ENCODE data around the gene ALS2CL.

Gene ALS2CL

DNA sequence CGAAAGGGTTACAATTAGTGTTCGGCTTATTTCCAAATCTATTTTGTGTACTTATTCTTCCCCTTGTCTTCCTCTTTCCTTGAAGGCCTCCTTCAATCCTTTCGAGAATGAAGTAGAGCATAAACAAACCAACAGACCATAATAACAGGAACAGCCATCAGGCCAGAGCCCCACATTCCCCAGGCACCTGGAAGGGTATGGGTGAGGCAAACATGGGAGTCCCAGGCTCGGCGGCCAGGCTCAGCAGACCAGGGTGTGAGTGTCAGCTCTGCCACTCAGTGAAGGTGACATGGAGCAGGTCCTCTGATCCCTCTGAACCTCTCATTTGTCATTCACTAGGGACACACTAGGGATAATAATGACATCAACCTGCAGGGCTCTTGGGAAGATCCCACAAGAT, 13.8 kb downstream of the ALS2CL start:
- DNase-seq (ENCODE audit: low read depth) = no peak

DNA sequence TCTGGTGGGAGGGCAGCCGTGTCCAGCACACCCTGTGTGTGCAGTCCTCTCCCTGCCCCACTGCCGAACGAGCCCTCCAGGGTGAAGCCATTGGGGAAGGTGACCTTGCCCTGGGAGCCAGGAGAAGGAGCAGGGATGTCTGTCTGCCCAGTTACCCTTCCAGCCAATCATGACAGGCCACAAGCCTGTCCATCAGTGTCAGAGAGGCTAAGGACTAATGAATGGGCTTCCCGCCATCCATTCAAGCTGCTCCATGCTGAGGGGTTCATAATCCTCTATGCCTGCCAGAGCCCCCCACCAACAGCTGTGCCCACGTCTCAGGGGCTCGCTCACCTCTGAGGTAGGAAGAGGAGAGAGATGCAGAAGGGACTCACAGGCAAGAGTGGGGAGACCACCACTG, 15.2 kb downstream of the ALS2CL start:
- no peak for DNase-seq (ENCODE audit: low read depth)

DNA sequence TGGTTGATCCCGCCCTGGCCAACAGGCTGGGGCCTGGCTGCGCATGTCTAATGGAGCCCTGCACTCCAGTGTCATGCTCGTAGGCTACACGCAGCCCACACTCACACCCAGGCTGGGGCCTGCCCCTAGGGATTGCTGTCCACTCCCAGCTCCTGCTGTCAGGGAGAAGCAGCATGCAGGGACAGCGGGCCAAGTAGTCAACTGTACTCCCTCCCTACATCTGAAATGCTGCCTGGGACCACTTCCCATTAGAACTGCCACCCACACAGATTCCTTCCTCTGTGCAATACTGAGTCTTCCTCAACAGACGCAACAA, 16.1 kb downstream of the ALS2CL start:
- DNase-seq (ENCODE audit: low read depth) = no peak

- DNase-seq (ENCODE audit: low read depth) = no peak
Measured at GRCh38 chr3:46676601-46677410, 16.7 kb downstream of the ALS2CL start.

DNA sequence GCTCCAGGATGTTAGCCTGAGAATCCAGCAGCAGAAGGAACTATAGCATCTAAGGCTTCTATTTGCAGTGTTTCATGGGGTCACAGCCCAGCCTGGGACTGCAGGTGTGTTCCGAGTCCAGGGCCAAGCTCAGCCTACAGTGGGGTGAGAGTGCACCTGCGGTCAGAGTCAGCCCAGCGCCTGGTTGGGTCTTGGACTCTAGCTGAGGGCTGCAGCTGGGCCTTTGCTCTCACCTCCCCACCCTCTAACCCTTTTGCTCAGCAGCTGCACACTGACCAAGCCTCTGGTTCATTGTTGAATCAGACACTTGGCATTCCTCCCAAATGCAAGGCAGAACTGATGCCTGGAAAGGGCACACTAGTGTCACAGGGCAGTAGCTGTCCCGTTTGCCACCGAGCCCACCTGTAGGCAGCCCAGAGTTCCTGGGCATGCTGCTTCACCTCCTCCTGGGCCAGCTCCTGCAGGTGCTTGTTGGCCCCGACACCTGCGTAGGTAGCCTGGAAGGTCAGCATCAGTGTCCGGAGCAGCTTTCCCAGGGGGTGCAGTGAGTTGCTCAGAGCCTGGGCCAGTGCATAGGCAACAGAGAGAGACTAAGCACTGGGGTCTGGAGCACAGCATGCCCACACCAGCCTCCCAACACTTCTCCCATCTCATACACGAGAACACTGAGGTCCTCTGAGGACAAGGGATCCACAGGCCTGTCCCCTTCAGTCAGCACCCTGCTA, 17.5 kb downstream of the ALS2CL start:
- no peak for DNase-seq (ENCODE audit: low read depth)

DNA sequence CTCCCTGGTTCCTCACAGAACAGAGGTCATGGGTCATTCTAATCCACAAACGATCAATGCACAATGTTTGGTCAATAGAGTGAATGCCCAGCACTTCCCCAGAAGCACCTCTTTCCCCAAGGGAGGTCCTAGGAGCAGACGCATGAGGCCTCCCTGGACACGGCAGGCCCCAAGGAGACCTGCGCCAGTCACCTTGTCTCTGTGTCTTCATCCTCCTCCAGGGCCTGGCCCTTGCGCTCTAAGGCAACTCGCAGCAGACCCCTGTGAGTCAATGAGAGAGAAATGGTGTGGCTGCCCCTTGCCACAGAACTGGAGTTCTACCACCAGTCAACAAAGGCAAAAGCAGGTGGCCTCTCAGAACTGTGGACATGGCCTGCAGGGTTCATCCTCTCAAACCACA, 18.1 kb downstream of the ALS2CL start:
- DNase-seq (ENCODE audit: low read depth) = no peak

- no peak for DNase-seq (ENCODE audit: low read depth)
Measured at GRCh38 chr3:46674031-46674845, 19.2 kb downstream of the ALS2CL start.

DNA sequence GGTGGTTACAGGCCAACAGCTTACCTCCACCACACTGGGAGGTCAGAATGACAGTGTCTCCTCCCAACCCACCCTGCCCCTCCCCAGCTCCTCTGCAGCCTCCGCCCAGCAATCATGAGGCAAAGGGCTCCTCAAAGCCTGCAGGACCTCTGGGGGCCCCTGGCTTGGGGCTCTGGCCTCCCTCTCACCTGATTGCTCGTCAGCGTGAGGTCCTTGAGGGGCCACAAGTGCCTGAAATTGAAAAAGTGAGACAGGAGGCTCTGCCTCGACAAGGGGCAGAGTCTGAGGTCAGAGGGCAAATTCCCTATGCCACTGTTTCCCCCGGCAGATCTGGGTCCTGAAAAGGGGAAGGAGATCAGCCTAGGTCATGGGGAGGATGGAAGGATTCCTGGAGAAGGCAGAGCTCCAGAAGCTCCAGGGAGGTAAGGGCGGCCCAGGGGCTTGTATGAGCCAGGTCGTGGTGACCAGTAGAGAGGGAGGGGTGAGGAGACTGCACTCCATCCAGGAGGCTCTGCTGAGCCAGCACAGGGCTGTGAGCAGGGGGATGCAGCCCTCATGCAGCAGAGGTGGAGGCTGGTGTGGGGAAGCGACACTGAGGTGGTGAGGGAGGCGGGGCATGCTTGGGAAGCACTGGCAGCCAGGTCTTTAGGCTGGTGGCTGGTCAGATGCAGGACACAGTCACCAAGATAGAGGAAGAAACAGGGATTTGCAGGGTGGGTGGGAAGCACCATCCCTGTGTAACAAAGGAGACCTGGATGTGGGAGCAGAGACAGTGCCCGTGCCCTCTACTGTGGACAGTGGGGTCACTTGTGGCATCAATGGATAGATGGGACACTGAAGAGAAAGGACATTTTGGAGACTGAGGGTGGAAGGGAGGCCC, 20.1 kb downstream of the ALS2CL start:
- DNase-seq (ENCODE audit: low read depth) = no peak

GRCh38 chr3:46672349-46672695, 21.2 kb downstream of the ALS2CL start:
- no peak for DNase-seq (ENCODE audit: low read depth)

- no peak for DNase-seq (ENCODE audit: low read depth)
Measured at GRCh38 chr3:46671541-46672348, 21.7 kb downstream of the ALS2CL start.

- no peak for DNase-seq (ENCODE audit: low read depth)
Measured at GRCh38 chr3:46670891-46671427, 22.5 kb downstream of the ALS2CL start.

DNA sequence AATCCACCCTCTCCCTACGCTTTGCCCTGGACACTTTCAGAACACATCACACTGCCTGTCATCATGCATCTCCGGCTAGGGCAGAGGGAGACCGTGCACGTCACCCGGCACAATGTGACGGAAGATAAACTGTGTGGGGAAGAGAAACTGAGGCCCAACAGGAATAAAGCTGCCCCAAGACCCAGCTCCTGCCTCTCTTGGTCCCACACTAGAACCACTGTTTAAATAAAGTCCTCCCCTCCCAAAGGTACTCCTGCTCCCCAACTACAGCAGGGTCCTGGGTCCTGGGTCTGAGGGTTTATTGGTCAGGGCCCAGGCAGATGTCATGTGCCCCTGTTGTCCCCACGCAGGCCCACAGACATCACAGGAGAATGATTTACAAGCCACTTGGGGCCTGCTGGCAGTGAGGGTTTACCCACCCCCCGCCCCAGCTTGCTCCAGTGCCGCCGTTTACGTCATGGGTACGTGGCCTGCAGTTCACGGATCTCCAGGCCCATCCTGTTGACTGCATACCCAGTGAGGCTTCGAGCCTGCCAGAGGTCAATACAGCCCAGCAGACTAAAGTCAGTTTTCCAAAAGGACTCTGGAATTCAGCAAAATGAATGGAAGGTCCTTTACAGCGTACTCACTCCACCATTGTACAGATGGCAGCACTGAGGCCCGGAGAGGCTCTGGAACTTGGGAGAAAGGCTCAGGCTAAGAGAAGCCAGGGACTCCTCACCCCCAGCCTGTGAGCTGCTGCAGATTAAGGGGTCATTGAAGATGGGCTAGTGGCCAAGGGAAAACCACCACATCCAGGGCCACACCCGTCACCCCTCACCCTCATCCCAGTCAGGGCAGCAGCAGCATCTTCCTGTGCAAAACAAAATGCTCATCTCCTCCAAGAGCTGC, 23.2 kb downstream of the ALS2CL start:
- DNase-seq (ENCODE audit: low read depth) = no peak

DNA sequence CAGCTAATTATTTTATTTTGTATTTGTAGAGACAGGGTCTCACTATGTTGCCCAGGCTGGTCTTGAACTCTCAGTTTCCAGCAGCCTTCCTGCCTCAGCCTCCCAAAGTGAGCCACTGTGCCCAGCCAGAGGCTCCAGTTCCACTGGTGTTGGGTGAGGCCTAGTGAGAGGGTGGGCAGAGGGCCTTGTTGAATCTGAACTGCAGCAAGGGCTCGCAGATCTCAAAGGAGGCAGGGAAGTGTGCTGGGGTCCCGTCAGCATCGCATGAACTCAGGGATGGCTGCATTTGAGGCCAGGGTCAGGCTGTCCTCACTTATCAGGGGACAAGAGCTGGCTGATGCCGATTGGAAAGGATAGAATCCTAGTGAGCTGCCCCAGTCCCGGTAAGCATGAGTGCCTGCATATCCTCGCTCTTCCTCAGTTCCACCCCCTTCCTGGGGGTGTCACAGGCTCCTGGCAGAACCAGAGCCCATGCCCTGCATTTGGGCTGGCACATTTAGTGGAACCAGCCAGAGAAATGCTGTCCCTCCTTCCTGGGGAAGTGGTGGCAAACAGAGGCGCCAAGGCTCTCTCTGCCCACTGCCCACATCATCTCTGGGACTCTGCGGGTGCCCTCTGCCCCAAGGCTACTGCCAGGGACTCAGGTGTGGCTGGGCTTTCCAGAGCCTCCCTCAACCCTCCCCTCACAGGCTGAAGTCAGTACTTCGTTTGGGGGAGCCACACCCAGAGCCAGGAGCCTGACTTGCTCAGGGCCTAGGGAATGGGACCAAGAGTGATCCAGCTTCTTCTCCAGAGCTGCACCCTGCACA, 24.1 kb downstream of the ALS2CL start:
- no peak for DNase-seq (ENCODE audit: low read depth)

- no peak for DNase-seq (ENCODE audit: low read depth)
Measured at GRCh38 chr3:46668591-46668990, 24.9 kb downstream of the ALS2CL start.

GRCh38 chr3:46668116-46668515, 25.4 kb downstream of the ALS2CL start:
- DNase-seq (ENCODE audit: low read depth) = no peak

GRCh38 chr3:46667657-46668056, 25.8 kb downstream of the ALS2CL start:
- no peak for DNase-seq (ENCODE audit: low read depth)

DNA sequence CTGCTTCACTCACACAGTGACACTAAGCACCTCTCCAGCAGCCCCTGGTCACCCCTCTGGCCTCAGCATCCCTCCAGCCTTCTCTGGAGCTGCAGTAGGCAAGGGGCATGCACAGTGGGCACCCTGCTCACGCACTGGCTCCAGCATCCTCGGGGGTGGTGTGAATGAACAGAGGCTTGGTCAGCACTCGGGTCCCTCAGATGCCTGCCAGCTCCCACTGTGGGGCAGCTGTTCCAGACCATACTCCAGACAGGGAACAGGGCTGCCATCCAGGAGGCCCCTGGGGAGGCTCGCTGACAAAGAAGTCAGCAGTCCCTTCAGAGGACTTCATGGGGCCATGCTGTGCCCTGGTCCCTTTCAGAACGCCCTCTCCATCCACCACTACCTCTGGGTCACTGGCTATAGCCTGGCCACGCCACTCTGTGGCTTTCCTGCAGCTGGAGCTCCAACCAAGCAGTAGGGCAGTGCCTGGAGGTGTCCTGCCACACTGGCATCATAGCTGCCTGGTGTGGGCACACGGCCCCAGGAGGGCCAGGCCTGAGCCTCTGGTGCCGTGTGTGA, 26.3 kb downstream of the ALS2CL start:
- no peak for DNase-seq (ENCODE audit: low read depth)

GRCh38 chr3:46666453-46666845, 27.0 kb downstream of the ALS2CL start:
- no peak for DNase-seq (ENCODE audit: low read depth)
